K562 (cell line): ENCODE results near the gene GRM5. TPM values are rescaled to one million over a fixed set of nuclear protein-coding genes. Genes with fewer than 3 reads are reported as not detected.
"Not testable (repeated sequence)": the region's sequence is repeated elsewhere in the genome, so short reads cannot be mapped to it uniquely, and the experiment has no call there.

ENCODE experiments used
- ATAC-seq: fragments of 200-7000 bp; cut with Tn5 transposase; 3 replicates; pipeline ENCODE4 v1.9.1; 2020; ENCODE audit warnings: moderate library complexity
- BruUV-seq: library from RNA; stranded (reverse); fragments of 400-500 nt; replicated peaks from 2 replicates; lab custom pipeline; 2021; lab: Mats Ljungman, UMichigan
- CTCF ChIA-PET: fragments of 300-600 bp; formaldehyde crosslinking; extraction: SDS; loops from one replicate; lab custom pipeline; 2021; ENCODE audit warnings: low intra/inter-chr PET ratio; lab: Yijun Ruan, JAX
- POLR2A ChIA-PET: fragments of 300-600, 350-650 bp; sonication (Branson Sonifier 250); formaldehyde crosslinking; extraction: SDS; loops from one replicate; lab custom pipeline; 2021; ENCODE audit warnings: antibody characterized with exemption, inconsistent platforms; lab: Yijun Ruan, JAX
- DNase-seq, 4 experiments: peaks; one replicate each; pipeline versions ENCODE4 v3.0.0 to v3.0.0-alpha.2; 2011 to 2018; ENCODE audit warnings: low spot score in 3 of 4, mixed read lengths in 3 of 4; ENCODE audit errors: extremely low read depth in 1 of 4
- FAIRE-seq: peaks from 2 replicates; lab custom pipeline; 2011; peaks lifted over from hg19 to GRCh38; lab: Jason Lieb, UNC
- H2AFZ ChIP-seq: 2 replicates; pipeline ENCODE4 v1.6.0; 2011; ENCODE audit warnings: low read depth, low read length, control low read depth, inconsistent platforms
- H3K27ac ChIP-seq: fragments of 200-600 bp; 3 replicates; pipeline ENCODE4 v1.8.0; 2011; ENCODE audit warnings: low read depth, mild to moderate bottlenecking, control low read depth, inconsistent platforms, low read length, moderate library complexity, mixed read lengths; ENCODE audit errors: extremely low read depth
- H3K27me3 ChIP-seq, 2 experiments: fragments of 300-600 bp in 1 of 2; 2 replicates in 1 of 2; 3 replicates in 1 of 2; pipeline versions ENCODE4 v1.6.0 to v1.8.0; 2011; ENCODE audit warnings: inconsistent platforms in 2 of 2, low read length in 2 of 2, mild to moderate bottlenecking in 1 of 2, mixed read lengths in 1 of 2, moderate library complexity in 1 of 2; ENCODE audit not compliant: control insufficient read depth in 2 of 2, insufficient read depth in 2 of 2
- H3K36me3 ChIP-seq: fragments of 300-600 bp; 3 replicates; pipeline ENCODE4 v1.8.0; 2011; ENCODE audit warnings: mild to moderate bottlenecking, low read length, inconsistent platforms; ENCODE audit not compliant: control insufficient read depth, insufficient read depth
- H3K4me1 ChIP-seq, 2 experiments: fragments of 200-600 bp in 1 of 2; replicated peaks in 1 of 2; 2 replicates in 1 of 2; 3 replicates in 1 of 2; pipeline versions ENCODE4 v1.5.1 to v1.8.0; 2011; ENCODE audit warnings: inconsistent platforms in 2 of 2, low read length in 2 of 2, mild to moderate bottlenecking in 1 of 2, mixed read lengths in 1 of 2, moderate library complexity in 1 of 2; ENCODE audit not compliant: control insufficient read depth in 2 of 2, insufficient read depth in 2 of 2
- H3K4me2 ChIP-seq: 2 replicates; pipeline ENCODE4 v1.6.1; 2011; ENCODE audit warnings: low read length, control low read depth, inconsistent platforms, mixed read lengths; ENCODE audit not compliant: insufficient read depth
- H3K4me3 ChIP-seq: fragments of 200-600 bp; sonication (generic), shearing (Covaris generic); 2 replicates; pipeline ENCODE4 v1.5.1; 2016; ENCODE audit warnings: control low read depth, inconsistent platforms
- H3K79me2 ChIP-seq: fragments of 200-600 bp; 3 replicates; pipeline ENCODE4 v1.8.0; 2011; ENCODE audit warnings: low read length, inconsistent platforms; ENCODE audit not compliant: control insufficient read depth, insufficient read depth
- H3K9ac ChIP-seq, 2 experiments: 2 replicates each; pipeline versions ENCODE4 v1.6.0 to v1.6.1; 2011; ENCODE audit warnings: low read depth in 2 of 2, low read length in 2 of 2, control low read depth in 1 of 2, inconsistent platforms in 1 of 2, mild to moderate bottlenecking in 1 of 2, mixed read lengths in 1 of 2; ENCODE audit not compliant: insufficient read depth in 1 of 2
- H3K9me1 ChIP-seq: one replicate; pipeline ENCODE4 v1.6.0; 2011; ENCODE audit warnings: inconsistent platforms, mild to moderate bottlenecking, low read length, moderate library complexity; ENCODE audit not compliant: control insufficient read depth, insufficient read depth
- H3K9me3 ChIP-seq: replicated peaks from 2 replicates; pipeline ENCODE4 v1.5.1; 2011; ENCODE audit warnings: low read depth, low read length, inconsistent platforms; ENCODE audit not compliant: control insufficient read depth, insufficient read depth
- H4K20me1 ChIP-seq: replicated peaks from 2 replicates; pipeline ENCODE4 v1.6.1; 2011; ENCODE audit warnings: low read length, inconsistent platforms, mixed read lengths; ENCODE audit not compliant: control insufficient read depth, insufficient read depth
- GATAD2A ChIP-seq: fragments of 450-650 bp; IDR thresholded peaks from 2 replicates; pipeline ENCODE4 v1.6.1; 2017
- MYNN ChIP-seq, 2 experiments: sonication (generic); formaldehyde crosslinking in 1 of 2; IDR thresholded peaks; 2 replicates each; pipeline versions ENCODE4 v1.5.0 to v1.6.1; 2016 to 2020; ENCODE audit warnings: antibody characterized with exemption in 1 of 2, missing genetic modification reagents in 1 of 2
- TEAD1 ChIP-seq, 2 experiments: fragments of 450-650 bp in 1 of 2; sonication (generic) in 1 of 2; formaldehyde crosslinking; IDR thresholded peaks; 2 replicates each; pipeline versions ENCODE4 v1.4.0 to v1.8.0; 2020 to 2022; ENCODE audit warnings: mild to moderate bottlenecking in 2 of 2, missing genetic modification reagents in 1 of 2
- VEZF1 ChIP-seq: fragments of 200-800 bp; sonication (Bioruptor generic); IDR thresholded peaks from 2 replicates; pipeline ENCODE4 v1.6.1; 2017; ENCODE audit warnings: missing genetic modification characterization, missing compliant biosample characterization
- ZEB2 ChIP-seq: fragments of 450-650 bp; IDR thresholded peaks from 2 replicates; pipeline ENCODE4 v1.6.1; 2016
- ZNF316 ChIP-seq: fragments of 450-650 bp; IDR thresholded peaks from 2 replicates; pipeline ENCODE4 v1.6.1; 2016
- in situ Hi-C: fragments of 300-500 bp; cut with MboI; formaldehyde crosslinking; loops from 4 replicates; pipeline ENCODE4 v1.15.0; 2018; ENCODE audit warnings: inconsistent platforms, mixed read lengths
- intact Hi-C: fragments of 100-400 bp; cut with micrococcal nuclease; formaldehyde crosslinking; loops from 2 replicates; pipeline ENCODE4 v1.14.2; 2022
- polyA plus RNA-seq, 8 experiments: library from polyadenylated mRNA; depleted of rRNA in 4 of 8; stranded (reverse) in 5 of 8; unstranded in 3 of 8; fragments of >200 nt; fragmentation: Nextera tagmentation in 2 of 8; fragmentation: Illumina TruSeq in 1 of 8; extraction: Ambion mirVana in 2 of 8; extraction: Trizol in 1 of 8; gene quantifications; 2 replicates each; pipeline versions ENCODE4 v1.2.1 to v1.2.3, GENCODE V29; 2011 to 2014; ENCODE audit warnings: inconsistent platforms in 1 of 8, missing spikeins in 1 of 8
- total RNA-seq, 7 experiments: library from RNA; depleted of rRNA in 6 of 7; stranded (reverse); fragments of >200 nt in 6 of 7; fragmentation: Illumina TruSeq in 2 of 7; extraction: Trizol in 2 of 7; gene quantifications; 2 replicates each; pipeline versions ENCODE4 v1.2.1 to v1.2.3, GENCODE V29; 2011 to 2021; ENCODE audit warnings: low replicate concordance in 1 of 7

GRM5 gene
- total and polyA plus RNA-seq, 9 of the 15 experiments (the other 6 are each of a cell fraction or from before 2014, with no cell fraction given): not detected

- FAIRE-seq, H4K20me1 ChIP-seq, H3K4me1 ChIP-seq, intact Hi-C loops, BruUV-seq, POLR2A ChIA-PET, H3K9me3 ChIP-seq, CTCF ChIA-PET, H3K9ac ChIP-seq, DNase-seq, H3K27me3 ChIP-seq, H3K36me3 ChIP-seq, H3K79me2 ChIP-seq, H3K27ac ChIP-seq, H3K4me3 ChIP-seq, H2AFZ ChIP-seq, H3K9me1 ChIP-seq, in situ Hi-C loops, ATAC-seq, H3K4me2 ChIP-seq: not testable (repeated sequence)
Observed at GRCh38 chr11:89019827-89020547, 45.8 kb downstream of the GRM5 start.

GRCh38 chr11:89016214-89016613, 49.6 kb downstream of the GRM5 start:
- Histone ChIP-seq H3K27ac (no peak overlapping the region), H4K20me1 (no peaks in the 10 kb centered on the region), H3K9me3 (0 out of 2 replicates have a peak, but pooled peaks cover 2% of the 10 kb centered on the region), H3K4me3 (no peak overlapping the region), H3K36me3 (no peaks in the 10 kb centered on the region), H2AFZ (no peak overlapping the region), H3K4me1 (no peaks in the 10 kb centered on the region), H3K9ac (no peak overlapping the region), H3K9me1 (no peaks in the 10 kb centered on the region), H3K27me3 (no peaks in the 10 kb centered on the region), H3K79me2 (no peaks in the 10 kb centered on the region), H3K4me2 (no peak overlapping the region)
- CTCF ChIA-PET: no interaction called here
- ATAC-seq: no peak
- intact Hi-C loops: no loop called here
- TF ChIP-seq TEAD1 (CRISPR knock-in tag; IDR thresholded peaks at IDR 0.05) (no peak), ZNF316 (peak; percentile 71), VEZF1 (CRISPR knock-in tag) (no peak), GATAD2A (no peak), ZEB2 (no peak), MYNN (IDR thresholded peaks at IDR 0.05) (no peak), MYNN (CRISPR knock-in tag; IDR thresholded peaks at IDR 0.05) (no peak)
- DNase-seq: no peak
- POLR2A ChIA-PET: no interaction called here
- in situ Hi-C loops: no loop called here
- no TSS peak for BruUV-seq
- no peak for FAIRE-seq
